ENCODE measurements around the gene DRAM2.
"Not testable (repeated sequence)": the region's sequence is repeated elsewhere in the genome, so short reads cannot be mapped to it uniquely, and the experiment has no call there.

Gene DRAM2

DNA sequence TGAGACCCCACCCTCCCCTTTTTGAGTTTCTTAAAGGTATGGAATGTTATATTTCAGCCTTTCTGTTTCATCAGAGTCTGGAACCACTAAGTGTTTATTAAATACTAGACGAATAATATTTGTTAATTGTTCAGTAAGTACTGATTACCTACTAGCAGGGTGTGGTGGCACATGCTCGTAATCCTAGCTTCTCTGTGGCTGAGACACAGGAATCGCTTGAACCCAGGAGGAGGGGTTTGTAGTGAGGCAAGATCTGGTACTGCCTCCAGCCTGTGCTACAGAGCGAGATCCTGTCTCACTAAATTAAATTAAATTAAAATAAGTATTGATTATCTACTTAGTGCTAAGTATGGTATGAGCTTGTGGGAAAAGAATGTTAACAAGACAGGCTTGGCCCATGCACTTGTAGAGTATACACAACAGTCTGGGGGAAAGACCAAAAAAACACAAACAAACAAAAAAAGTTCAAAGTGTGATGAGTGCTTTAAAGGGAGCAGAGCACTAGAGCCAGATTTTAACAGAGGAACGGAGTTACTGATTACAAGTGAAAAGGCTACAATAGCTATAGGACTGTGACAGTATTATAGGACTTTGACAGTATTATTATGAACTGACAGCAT lies 2.6 kb upstream of the DRAM2 start:
- peak; percentile 6 for DNase-seq (ENCODE audit: low read depth, low spot score)

GRCh38 chr1:111141245-111142220 lies 1.6 kb upstream of the DRAM2 start:
- no peak for DNase-seq (ENCODE audit: low read depth, low spot score)

DNA sequence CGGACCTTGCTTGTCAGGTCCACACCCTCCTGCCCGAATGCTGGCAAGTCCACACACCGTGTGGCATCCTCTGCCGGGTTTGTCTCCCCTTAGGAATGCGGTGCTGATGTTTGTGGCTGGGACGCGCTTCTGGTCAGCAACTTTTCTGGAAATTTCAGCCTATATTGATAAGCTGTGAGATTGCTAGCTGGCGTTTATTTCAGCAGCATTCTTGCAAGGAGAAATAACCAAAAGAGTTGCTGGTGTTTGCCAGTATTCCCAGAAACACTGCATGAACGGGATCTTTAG lies 731 bp upstream of the DRAM2 start:
- DNase-seq (ENCODE audit: low read depth, low spot score), result peak; percentile 70

- DNase-seq (ENCODE audit: low read depth, low spot score), result peak; percentile 77
These were observed 453 bp downstream of the DRAM2 start for GRCh38 chr1:111139324-111139955.

GRCh38 chr1:111133866-111134265 lies 6.0 kb downstream of the DRAM2 start:
- DNase-seq (ENCODE audit: low read depth, low spot score), result no peak

DNA sequence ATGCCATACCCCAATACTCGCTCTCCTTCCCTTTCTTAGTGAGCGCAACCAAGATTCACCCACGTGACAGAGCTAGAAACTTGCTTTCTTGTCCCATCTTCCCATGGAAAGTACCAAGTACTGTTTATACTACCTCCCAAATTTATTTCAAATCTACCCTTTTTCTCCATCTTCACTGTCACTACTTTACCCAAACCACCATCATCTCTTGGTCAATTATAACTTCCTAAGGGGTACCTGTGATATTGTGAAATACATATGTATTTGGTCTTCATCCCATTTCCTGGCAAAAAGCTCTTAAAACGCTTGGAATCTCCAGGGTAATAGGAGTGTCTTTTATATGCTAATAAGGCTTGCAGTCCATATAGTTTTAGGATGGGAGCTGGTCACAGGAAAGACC lies 8.2 kb downstream of the DRAM2 start:
- DNase-seq (ENCODE audit: low read depth, low spot score), result no peak

DNA sequence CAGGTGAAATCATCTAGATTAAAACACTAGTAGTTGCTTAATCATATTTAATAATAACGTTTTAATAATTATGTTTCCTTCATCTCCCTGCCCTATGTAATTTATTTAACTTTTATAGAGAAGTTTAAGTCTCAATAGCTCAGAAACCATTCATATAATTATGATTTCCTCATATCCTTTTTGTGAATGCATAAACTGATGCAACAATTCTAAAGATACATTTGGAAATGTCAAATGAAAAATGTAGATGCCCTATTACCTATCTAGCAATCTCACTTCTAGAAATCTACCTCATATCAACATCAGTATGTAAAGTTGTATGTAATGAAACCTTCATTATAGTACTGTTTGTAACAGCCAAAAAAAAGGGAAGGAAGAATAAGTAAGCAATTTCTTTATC lies 10.5 kb downstream of the DRAM2 start:
- no peak for DNase-seq (ENCODE audit: low read depth, low spot score)

DNA sequence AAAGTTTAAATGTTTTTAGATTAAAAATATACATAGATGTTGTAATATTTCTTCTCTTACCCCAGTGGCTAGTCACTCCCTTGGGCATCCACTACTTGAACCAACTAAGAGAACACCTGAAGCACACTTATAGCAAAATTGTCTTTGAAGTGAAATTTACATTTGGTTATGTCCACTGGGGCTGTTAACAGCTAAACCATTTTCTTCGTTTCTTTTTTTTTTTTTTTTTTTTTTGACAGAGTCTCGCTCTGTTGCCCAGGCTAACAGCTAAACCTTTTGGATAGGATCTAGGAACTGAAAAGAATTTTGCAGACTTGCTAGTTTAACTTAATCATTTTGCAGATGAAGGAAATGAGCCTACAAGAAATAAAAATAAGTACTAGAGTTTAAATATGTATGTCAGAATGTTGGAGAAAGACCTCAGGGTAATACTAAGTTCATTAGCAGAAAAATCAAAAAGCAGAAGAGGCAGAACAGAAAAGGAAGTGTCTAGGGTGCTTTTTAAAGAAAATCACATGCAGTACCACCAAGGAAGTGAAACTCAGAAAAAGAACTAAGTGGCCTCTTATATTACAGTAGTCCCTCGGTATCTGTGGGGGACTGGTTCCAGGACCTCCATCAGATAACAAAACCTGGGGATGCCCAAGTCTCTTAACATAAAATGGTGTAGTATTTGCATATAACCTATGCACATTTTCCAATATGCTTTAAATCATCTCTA lies 11.8 kb downstream of the DRAM2 start:
- no peak for DNase-seq (ENCODE audit: low read depth, low spot score)

DNA sequence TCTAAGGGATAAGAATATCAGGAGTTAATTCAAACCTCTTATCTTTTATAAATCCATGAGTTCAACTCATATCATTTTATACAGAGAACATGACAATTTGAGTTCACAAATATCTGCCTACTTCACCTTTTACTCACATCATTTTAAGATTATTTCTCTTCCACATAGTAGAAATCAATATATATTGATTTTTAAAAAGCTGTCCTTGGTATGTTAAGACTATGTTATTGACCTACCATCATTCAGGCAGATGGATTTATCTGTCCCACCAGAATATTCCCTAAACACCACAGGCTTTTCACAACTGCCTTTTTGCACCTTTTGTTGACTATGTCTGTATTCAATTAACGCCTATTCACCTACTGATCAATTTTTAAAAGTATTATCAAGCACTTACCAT lies 13.5 kb downstream of the DRAM2 start:
- DNase-seq (ENCODE audit: low read depth, low spot score), result no peak

GRCh38 chr1:111116496-111116895 lies 23.4 kb downstream of the DRAM2 start:
- no peak for DNase-seq (ENCODE audit: low read depth, low spot score)

- DNase-seq (ENCODE audit: low read depth, low spot score), result no peak
These were observed 29.5 kb downstream of the DRAM2 start for GRCh38 chr1:111110197-111110899.

DNA sequence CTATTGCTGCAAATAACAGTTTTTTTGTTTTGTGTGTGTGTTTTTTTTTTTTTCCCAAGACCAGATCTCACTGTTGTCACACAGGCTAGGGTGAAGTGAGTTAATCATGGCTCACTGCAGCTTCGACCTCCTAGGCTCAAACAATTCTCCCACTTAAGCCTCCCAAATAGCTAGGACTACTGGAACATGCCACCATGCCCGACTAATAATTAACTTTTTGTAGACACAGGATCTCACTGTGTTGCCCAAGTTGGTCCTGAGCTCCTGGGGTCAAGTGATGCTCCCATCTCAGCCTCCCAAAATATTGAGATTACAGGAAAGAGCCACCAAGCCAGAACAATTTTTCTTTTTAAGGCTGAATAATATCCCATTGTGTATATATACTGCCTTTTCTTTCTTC lies 34.9 kb downstream of the DRAM2 start:
- no peak for DNase-seq (ENCODE audit: low read depth, low spot score)

DNA sequence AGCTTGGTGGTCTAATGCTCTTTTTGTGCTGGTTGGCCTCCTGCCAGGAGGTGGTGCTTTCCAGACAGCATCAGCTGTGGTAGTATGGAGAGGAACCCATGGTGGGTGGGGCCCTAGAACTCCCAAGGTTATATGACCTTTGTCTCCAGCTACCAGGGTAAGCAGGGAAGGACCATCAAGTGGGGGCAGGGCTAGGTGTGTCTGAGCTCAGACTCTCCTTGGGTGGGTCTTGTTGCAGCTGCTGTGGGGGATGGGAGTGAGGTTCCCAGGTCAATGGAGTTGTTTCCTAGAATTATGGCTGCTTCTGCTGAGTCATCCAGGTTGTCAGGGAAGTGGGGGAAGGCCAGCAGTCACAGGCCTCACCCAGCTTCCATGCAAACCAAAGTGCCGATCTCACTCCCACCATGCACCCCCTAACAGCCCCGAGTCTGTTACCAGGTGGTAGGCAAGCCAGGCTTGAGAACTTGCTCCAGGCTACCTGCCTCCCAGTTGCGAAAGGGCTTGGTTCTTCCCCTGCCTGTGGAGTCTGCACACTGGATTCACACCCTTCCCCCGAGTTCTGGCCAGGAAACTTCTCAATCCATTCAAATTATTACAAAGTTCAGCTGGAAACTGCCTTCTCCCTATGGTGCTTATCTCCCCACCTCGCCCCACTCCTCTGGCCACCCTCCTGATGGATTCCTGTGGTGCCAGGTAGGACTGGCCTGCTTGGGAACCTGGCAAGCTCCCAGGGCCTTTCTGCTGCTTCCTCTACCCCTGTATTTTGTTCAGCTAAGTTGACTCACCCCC lies 37.8 kb downstream of the DRAM2 start:
- no peak for DNase-seq (ENCODE audit: low read depth, low spot score)

GRCh38 chr1:111099289-111099688 lies 40.6 kb downstream of the DRAM2 start:
- peak; percentile 25 for DNase-seq (ENCODE audit: low read depth, low spot score)

GRCh38 chr1:111097356-111098099 lies 42.4 kb downstream of the DRAM2 start:
- DNase-seq (ENCODE audit: low read depth, low spot score), result peak; percentile 53

DNA sequence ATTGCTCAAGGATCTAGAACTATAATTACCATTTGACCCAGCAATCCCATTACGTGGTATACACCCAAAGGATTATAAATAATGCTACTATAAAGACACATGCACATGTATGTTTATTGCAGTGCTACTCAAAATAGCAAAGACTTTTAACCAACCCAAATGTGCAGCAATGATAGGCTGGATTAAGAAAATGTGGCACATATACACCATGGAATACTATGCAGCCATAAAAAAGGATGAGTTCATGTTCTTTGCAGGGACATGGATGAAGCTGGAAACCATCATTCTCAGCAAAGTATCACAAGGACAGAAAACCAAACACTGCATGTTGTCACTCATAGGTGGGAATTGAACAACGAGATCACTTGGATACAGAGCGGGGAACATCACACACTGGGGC lies 44.5 kb downstream of the DRAM2 start:
- DNase-seq (ENCODE audit: low read depth, low spot score), result not testable (repeated sequence)

GRCh38 chr1:111089638-111090037 lies 50.3 kb downstream of the DRAM2 start:
- DNase-seq (ENCODE audit: low read depth, low spot score), result no peak

GRCh38 chr1:111085676-111086075 lies 54.2 kb downstream of the DRAM2 start:
- no peak for DNase-seq (ENCODE audit: low read depth, low spot score)

DNA sequence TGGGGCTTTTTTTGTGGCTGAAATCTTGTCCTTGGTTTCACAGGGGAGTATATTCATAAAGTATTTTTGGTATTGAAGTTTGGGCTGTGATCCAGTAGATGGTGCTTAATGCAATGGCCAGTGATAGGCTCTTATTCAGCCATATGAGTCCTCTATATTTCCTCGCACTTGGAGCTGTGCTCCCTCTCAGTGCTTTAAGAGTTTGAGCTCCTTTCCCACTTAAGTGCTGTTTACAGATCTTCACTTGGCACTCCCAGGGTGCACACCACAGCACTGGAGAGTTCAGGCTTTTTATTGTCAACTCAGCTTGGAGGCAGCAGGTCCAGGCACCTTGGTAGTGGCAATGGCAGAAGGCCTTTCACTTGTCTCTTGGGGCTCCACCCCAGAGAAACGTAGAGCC lies 54.9 kb downstream of the DRAM2 start:
- no peak for DNase-seq (ENCODE audit: low read depth, low spot score)
